Erythroblast (primary cell): ENCODE measurements around the gene BMP8A.
"Not testable (repeated sequence)": the region's sequence is repeated elsewhere in the genome, so short reads cannot be mapped to it uniquely, and the experiment has no call there.

Experiments
- GATA1 ChIP-seq: IDR thresholded peaks from 2 replicates; pipeline ENCODE4 v1.6.1; 2011; ENCODE audit warnings: low read depth, mild to moderate bottlenecking, control low read depth, low read length, moderate library complexity
- POLR2A ChIP-seq: IDR thresholded peaks from 2 replicates; pipeline ENCODE4 v1.6.1; 2011; ENCODE audit warnings: mild to moderate bottlenecking, low read length

DNA sequence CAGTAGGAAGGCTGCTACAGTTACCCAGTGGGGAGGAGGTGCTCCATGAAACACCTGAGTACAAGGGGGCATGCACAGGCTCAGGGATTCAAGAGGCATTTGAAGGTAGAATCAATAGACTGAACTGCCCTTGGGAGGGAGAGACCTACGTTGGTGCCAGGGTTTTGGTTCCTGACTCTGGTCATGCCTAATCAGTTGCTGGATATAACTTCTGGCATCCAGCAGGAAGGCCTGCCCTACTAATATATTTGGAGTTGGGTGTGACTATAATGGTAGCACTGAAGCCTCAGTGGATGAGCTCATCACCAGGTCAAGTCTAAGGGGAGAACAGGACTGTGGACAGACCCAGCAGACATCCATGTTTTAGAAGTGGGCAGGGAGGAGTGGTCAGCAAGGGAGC is 15.9 kb upstream of the BMP8A start:
- TF ChIP-seq GATA1, POLR2A: not testable (repeated sequence)
